GM18526 (cell line): ENCODE results near the gene CEP89.

ENCODE experiments used
- POLR2A ChIP-seq: IDR thresholded peaks from 3 replicates; pipeline ENCODE4 v1.6.1; 2011; ENCODE audit not compliant: insufficient read length; ENCODE audit errors: extremely low read depth

Gene CEP89

DNA sequence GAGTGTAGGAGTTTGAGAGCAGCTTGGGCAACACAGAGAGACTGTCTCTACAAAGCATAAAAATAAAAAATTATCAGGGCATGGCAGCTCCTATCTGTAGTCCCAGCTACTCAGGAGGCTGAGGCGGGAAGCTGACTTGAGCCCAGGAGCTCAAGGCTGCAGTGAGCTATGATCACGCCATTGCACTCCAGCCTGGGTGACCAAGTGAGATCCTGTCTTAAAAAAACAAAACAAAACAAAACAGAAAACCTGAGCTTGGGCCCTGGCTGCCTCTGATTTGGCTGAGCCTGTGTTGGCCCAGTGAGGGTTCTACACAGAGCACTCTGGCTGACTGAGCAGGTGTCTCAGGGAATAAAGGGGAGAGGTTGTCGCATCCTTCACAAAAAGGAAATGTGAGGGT is 110.2 kb downstream of the CEP89 start:
- TF ChIP-seq POLR2A: no peak

GRCh38 chr19:32859591-32859990 is 112.2 kb downstream of the CEP89 start:
- no peak for TF ChIP-seq POLR2A

- TF ChIP-seq POLR2A: no peak
These were observed 113.2 kb downstream of the CEP89 start for GRCh38 chr19:32858559-32858958.

DNA sequence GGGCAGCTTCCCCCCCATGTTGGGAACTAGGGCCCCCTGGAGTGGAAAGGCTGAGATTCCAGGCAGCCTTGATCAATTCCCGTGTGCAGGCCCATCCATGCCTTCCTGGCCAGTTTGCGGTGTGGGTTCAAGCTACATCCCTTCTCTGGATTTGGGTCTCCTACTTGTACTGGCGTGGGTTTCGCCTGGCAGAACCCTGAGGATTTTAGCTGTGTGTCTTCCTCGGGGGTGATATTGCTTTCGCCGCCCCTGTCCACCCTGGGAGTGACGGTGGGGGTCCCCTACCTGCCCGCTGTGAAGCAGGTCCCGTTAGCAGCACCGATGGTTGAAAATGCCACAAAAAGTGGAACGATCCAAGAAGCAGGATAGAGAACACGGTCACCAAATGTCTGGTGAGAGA is 113.6 kb downstream of the CEP89 start:
- TF ChIP-seq POLR2A: no peak

DNA sequence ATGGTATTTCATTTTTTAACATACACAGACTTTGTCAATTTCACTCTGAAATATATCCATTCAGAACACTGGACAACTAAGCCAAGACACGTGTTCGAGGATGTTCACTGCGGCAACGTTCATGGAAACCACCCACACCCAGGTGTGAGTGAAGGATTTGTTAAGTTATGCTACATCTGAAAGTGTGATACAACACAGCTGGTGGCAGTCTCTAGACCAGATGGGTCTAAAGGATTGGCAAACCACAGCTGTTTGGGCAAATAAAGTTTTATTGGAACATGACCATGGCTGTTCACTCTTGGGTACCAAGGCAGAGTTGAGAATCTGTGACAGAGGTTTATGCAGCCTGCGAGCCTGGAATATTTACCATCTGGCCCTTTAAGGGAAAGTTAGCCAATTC is 114.2 kb downstream of the CEP89 start:
- no peak for TF ChIP-seq POLR2A

DNA sequence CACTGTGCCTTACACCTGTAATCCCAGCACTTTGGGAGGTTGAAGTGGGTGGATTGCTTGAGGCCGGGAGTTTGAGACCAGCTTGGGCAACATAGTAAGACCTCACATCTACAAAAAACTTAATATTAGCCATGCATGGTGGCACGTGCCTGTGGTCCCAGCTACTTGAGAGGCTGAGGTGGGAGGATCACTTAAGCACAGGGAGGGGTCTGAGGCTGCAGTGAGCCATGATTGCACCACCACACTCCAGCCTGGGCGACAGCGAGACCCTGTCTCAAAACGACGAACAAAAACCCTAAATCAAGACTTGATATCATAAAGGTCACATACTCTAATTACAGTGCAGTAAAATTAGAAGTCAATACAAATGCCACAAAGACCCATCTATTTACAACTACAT is 119.5 kb downstream of the CEP89 start:
- no peak for TF ChIP-seq POLR2A

GRCh38 chr19:32843716-32844245 is 128.0 kb downstream of the CEP89 start:
- no peak for TF ChIP-seq POLR2A

GRCh38 chr19:32842061-32842460 is 129.7 kb downstream of the CEP89 start:
- no peak for TF ChIP-seq POLR2A

- no peak for TF ChIP-seq POLR2A
These were observed 134.2 kb downstream of the CEP89 start for GRCh38 chr19:32837531-32837930.

GRCh38 chr19:32831611-32832010 is 140.1 kb downstream of the CEP89 start:
- no peak for TF ChIP-seq POLR2A

DNA sequence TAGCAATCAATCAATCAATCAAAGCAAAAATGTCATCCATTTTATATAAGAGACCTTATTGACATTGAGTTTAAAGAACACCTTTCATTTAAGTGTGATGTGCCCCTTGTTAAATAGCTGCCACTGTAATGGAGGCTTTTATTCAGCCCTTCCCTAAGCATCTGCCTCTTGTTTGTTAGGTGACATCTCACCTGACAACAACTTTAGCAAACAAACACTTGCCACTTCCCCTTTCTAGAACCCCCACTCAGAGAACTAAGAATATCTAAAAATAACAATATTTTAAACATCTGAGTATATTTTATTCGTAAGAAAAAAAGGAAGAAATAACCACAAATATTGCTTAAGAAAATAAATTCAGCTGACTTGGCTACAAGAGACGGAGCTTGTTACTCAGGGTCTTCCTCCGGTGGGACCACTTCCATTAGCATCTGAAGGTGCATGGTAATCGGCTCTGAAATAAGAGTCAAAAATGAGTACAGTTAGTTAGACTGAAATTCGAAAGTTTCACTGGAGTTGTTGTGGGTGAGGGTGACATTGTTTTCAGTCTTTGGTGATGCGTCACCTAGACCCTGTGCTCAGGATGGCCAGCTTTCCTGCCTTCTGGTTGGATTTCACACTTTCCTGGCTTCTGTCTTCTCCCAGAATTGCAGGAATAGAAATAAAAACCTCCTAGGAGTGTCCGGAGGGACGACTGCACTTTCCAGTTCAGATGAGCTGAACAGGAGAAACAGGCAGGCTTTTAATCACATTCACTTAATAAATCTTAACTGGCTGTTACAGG is 141.3 kb downstream of the CEP89 start:
- no peak for TF ChIP-seq POLR2A

GRCh38 chr19:32829345-32829896 is 142.3 kb downstream of the CEP89 start:
- TF ChIP-seq POLR2A: no peak

DNA sequence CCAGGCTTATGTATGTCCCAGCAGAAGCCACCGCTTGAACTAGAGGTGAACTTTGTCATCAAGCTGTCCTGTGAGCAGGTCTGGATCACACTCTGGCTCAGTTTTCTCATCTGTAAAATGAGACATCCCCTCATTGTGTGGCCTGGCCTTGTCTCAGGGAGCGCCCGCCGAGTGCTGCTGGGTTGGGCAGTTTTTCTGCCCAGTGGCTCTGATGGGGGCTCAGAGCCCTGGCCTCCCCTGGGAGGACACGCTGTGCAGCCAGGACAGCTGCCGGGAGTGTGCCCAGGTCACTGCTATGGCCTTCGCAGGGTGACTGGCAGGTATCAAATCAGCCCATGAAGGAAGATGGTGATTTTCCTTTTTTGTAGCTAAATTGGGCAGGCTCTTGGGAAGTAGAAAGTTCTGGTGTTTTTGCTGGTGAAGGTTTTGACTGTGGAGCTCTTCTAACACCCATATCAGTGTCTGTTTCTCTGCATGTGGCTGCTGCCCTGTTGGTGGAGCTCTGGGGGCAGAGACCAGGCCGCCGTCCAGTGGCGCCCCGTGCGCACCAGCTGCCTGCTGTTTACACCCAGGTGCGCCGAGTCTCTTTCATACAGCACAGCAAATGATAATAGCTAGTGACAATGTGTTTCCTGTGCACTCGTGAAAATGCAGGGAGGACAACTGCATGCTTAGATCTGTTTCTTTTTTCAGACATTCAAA is 143.0 kb downstream of the CEP89 start:
- TF ChIP-seq POLR2A: no peak

DNA sequence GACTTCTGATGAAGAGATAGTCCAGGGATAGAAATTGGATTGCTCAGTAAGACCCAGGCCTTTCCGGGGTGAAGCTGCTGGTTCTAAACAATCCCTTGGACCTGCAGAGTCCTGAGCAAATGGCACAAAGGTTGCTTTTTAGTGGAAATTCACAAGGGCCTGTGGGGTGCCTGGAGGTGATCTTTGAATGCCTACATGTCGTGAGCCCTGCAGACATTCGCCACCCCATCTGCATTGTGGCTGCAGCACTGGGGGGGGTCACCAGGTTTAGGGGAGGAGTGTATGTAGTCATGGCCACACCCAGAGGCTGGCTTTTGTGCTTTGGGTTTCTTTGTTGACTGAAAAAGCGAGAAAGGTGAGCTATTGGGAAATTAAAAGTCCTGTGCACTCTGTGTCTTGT is 143.6 kb downstream of the CEP89 start:
- TF ChIP-seq POLR2A: no peak
